ENCODE data around the gene PRKCB.

The PRKCB gene

GRCh38 chr16:24165273-24165672 is 329.5 kb downstream of the PRKCB start:
- no peak for DNase-seq (ENCODE audit: low read depth in 1 of 2, low spot score in 1 of 2)
- Histone ChIP-seq H3K27me3 (ENCODE audit: insufficient read depth, poor library complexity, severe bottlenecking) (no peaks in the 10 kb centered on the region), H3K27ac (replicated peaks) (no peak overlapping the region), H3K4me3 (replicated peaks; ENCODE audit: insufficient read depth, low read length) (no peak overlapping the region)
- TF ChIP-seq REST (IDR thresholded peaks at IDR 0.05; ENCODE audit: insufficient replicate concordance, low read depth) (no peak), SPI1 (IDR thresholded peaks at IDR 0.05; ENCODE audit: borderline replicate concordance, low read depth) (no peak), POLR2AphosphoS5 (IDR thresholded peaks at IDR 0.05; ENCODE audit: low read depth) (no peak), GABPA (IDR thresholded peaks at IDR 0.05; ENCODE audit: low read depth) (no peak), CTCF (IDR thresholded peaks at IDR 0.05; ENCODE audit: insufficient read depth, low read length) (no peak)

- TF ChIP-seq POLR2AphosphoS5 (IDR thresholded peaks at IDR 0.05; ENCODE audit: low read depth) (no peak), SPI1 (IDR thresholded peaks at IDR 0.05; ENCODE audit: borderline replicate concordance, low read depth) (no peak), CTCF (IDR thresholded peaks at IDR 0.05; ENCODE audit: insufficient read depth, low read length) (no peak), GABPA (IDR thresholded peaks at IDR 0.05; ENCODE audit: low read depth) (no peak), REST (IDR thresholded peaks at IDR 0.05; ENCODE audit: insufficient replicate concordance, low read depth) (no peak)
- H3K27me3 ChIP-seq (ENCODE audit: insufficient read depth, poor library complexity, severe bottlenecking): no peaks in the 10 kb centered on the region
- H3K4me3 ChIP-seq (replicated peaks; ENCODE audit: insufficient read depth, low read length): no peak overlapping the region
- no peak for DNase-seq (ENCODE audit: low read depth in 1 of 2, low spot score in 1 of 2)
- H3K27ac ChIP-seq (replicated peaks): no peak overlapping the region
These were observed 331.1 kb downstream of the PRKCB start for GRCh38 chr16:24166661-24167528.

- DNase-seq (ENCODE audit: low read depth in 1 of 2, low spot score in 1 of 2): no peak
- Histone ChIP-seq H3K27me3 (ENCODE audit: insufficient read depth, poor library complexity, severe bottlenecking) (no peaks in the 10 kb centered on the region), H3K27ac (replicated peaks) (no peak overlapping the region), H3K4me3 (replicated peaks; ENCODE audit: insufficient read depth, low read length) (no peak overlapping the region)
- TF ChIP-seq CTCF (IDR thresholded peaks at IDR 0.05; ENCODE audit: insufficient read depth, low read length) (no peak), GABPA (IDR thresholded peaks at IDR 0.05; ENCODE audit: low read depth) (no peak), SPI1 (IDR thresholded peaks at IDR 0.05; ENCODE audit: borderline replicate concordance, low read depth) (no peak), POLR2AphosphoS5 (IDR thresholded peaks at IDR 0.05; ENCODE audit: low read depth) (no peak), REST (IDR thresholded peaks at IDR 0.05; ENCODE audit: insufficient replicate concordance, low read depth) (no peak)
These were observed 333.1 kb downstream of the PRKCB start for GRCh38 chr16:24168856-24169255.

Data from HL-60 (cell line).